Effector memory CD4-positive, alpha-beta T cell (primary cell): ENCODE results near the gene TFAP2B.

Experiments
- DNase-seq, 3 donors: peaks; one replicate each; pipeline ENCODE4 v3.0.0-alpha.2; 2020
- H3K27ac ChIP-seq: 2 replicates; pipeline ENCODE4 v1.7.0; 2013; ENCODE audit warnings: mild to moderate bottlenecking, low read length, moderate library complexity; ENCODE audit not compliant: insufficient read depth, poor library complexity, severe bottlenecking
- H3K27me3 ChIP-seq: replicated peaks from 2 replicates; pipeline ENCODE4 v1.7.0; 2013; ENCODE audit warnings: mild to moderate bottlenecking, low read length; ENCODE audit not compliant: insufficient read depth, control insufficient read depth, poor library complexity, severe bottlenecking
- H3K36me3 ChIP-seq: 2 replicates; pipeline ENCODE4 v1.7.0; 2013; ENCODE audit warnings: mild to moderate bottlenecking, low read length, moderate library complexity; ENCODE audit not compliant: control insufficient read depth, insufficient read depth
- H3K4me1 ChIP-seq: 2 replicates; pipeline ENCODE4 v1.7.0; 2013; ENCODE audit warnings: low read length, mild to moderate bottlenecking; ENCODE audit not compliant: control insufficient read depth, insufficient read depth, poor library complexity, severe bottlenecking
- H3K4me3 ChIP-seq: 2 replicates; pipeline ENCODE4 v1.7.0; 2013; ENCODE audit warnings: low read length, low read depth, mild to moderate bottlenecking; ENCODE audit not compliant: insufficient read depth, poor library complexity, severe bottlenecking
- H3K9me3 ChIP-seq: 2 replicates; pipeline ENCODE4 v1.7.0; 2013; ENCODE audit warnings: mild to moderate bottlenecking, low read length, moderate library complexity; ENCODE audit not compliant: control insufficient read depth

TFAP2B gene

GRCh38 chr6:50862176-50862575 lies 43.5 kb downstream of the TFAP2B start:
- H3K9me3 ChIP-seq = no peaks in the 10 kb centered on the region
- no peak overlapping the region for H3K4me3 ChIP-seq
- no peaks in the 10 kb centered on the region for H3K27me3 ChIP-seq
- H3K36me3 ChIP-seq = no peaks in the 10 kb centered on the region
- H3K4me1 ChIP-seq = no peaks in the 10 kb centered on the region
- no peak overlapping the region for H3K27ac ChIP-seq
- DNase-seq = no peak

- no peak for DNase-seq
- Histone ChIP-seq H3K9me3 (no peaks in the 10 kb centered on the region), H3K36me3 (no peaks in the 10 kb centered on the region), H3K27me3 (no peaks in the 10 kb centered on the region), H3K4me3 (no peak overlapping the region), H3K27ac (no peak overlapping the region), H3K4me1 (no peaks in the 10 kb centered on the region)
Observed at GRCh38 chr6:50864601-50865000, 45.9 kb downstream of the TFAP2B start.

- Histone ChIP-seq H3K4me3 (no peak overlapping the region), H3K27me3 (no peaks in the 10 kb centered on the region), H3K27ac (no peak overlapping the region), H3K9me3 (no peaks in the 10 kb centered on the region), H3K36me3 (no peaks in the 10 kb centered on the region), H3K4me1 (no peaks in the 10 kb centered on the region)
- DNase-seq = no peak
Observed at GRCh38 chr6:50868466-50868865, 49.8 kb downstream of the TFAP2B start.

GRCh38 chr6:50873167-50873566 lies 54.5 kb downstream of the TFAP2B start:
- no peaks in the 10 kb centered on the region for H3K4me1 ChIP-seq
- no peak for DNase-seq
- no peaks in the 10 kb centered on the region for H3K27me3 ChIP-seq
- H3K9me3 ChIP-seq = no peaks in the 10 kb centered on the region
- H3K4me3 ChIP-seq = no peak overlapping the region
- no peaks in the 10 kb centered on the region for H3K36me3 ChIP-seq
- H3K27ac ChIP-seq = no peak overlapping the region

- Histone ChIP-seq H3K27ac (no peak overlapping the region), H3K4me3 (no peak overlapping the region), H3K9me3 (no peaks in the 10 kb centered on the region), H3K4me1 (no peaks in the 10 kb centered on the region), H3K27me3 (no peaks in the 10 kb centered on the region), H3K36me3 (no peaks in the 10 kb centered on the region)
- DNase-seq = no peak
Observed at GRCh38 chr6:50884364-50884763, 65.7 kb downstream of the TFAP2B start.

GRCh38 chr6:50887112-50887511 lies 68.4 kb downstream of the TFAP2B start:
- Histone ChIP-seq H3K4me1 (no peaks in the 10 kb centered on the region), H3K27ac (no peak overlapping the region), H3K4me3 (no peak overlapping the region), H3K9me3 (no peaks in the 10 kb centered on the region), H3K36me3 (no peaks in the 10 kb centered on the region), H3K27me3 (no peaks in the 10 kb centered on the region)
- no peak for DNase-seq

- Histone ChIP-seq H3K9me3 (no peaks in the 10 kb centered on the region), H3K4me3 (no peak overlapping the region), H3K36me3 (no peaks in the 10 kb centered on the region), H3K4me1 (no peaks in the 10 kb centered on the region), H3K27me3 (no peaks in the 10 kb centered on the region), H3K27ac (no peak overlapping the region)
- DNase-seq = no peak
Observed at GRCh38 chr6:50889497-50889896, 70.8 kb downstream of the TFAP2B start.

- Histone ChIP-seq H3K36me3 (no peaks in the 10 kb centered on the region), H3K27ac (no peak overlapping the region), H3K27me3 (no peaks in the 10 kb centered on the region), H3K4me1 (no peaks in the 10 kb centered on the region), H3K4me3 (no peak overlapping the region), H3K9me3 (no peaks in the 10 kb centered on the region)
- no peak for DNase-seq
Observed at GRCh38 chr6:50889935-50890334, 71.3 kb downstream of the TFAP2B start.

GRCh38 chr6:50890579-50890978 lies 71.9 kb downstream of the TFAP2B start:
- Histone ChIP-seq H3K36me3 (no peaks in the 10 kb centered on the region), H3K4me1 (no peaks in the 10 kb centered on the region), H3K4me3 (no peak overlapping the region), H3K27ac (no peak overlapping the region), H3K9me3 (no peaks in the 10 kb centered on the region), H3K27me3 (no peaks in the 10 kb centered on the region)
- no peak for DNase-seq

- no peak for DNase-seq
- Histone ChIP-seq H3K27ac (no peak overlapping the region), H3K27me3 (no peaks in the 10 kb centered on the region), H3K4me3 (no peak overlapping the region), H3K36me3 (no peaks in the 10 kb centered on the region), H3K4me1 (no peaks in the 10 kb centered on the region), H3K9me3 (no peaks in the 10 kb centered on the region)
Observed at GRCh38 chr6:50891290-50891689, 72.6 kb downstream of the TFAP2B start.
